IMR-90 (cell line): ENCODE measurements around the gene SLC35F3. TPM values are rescaled to one million over a fixed set of nuclear protein-coding genes. Genes with fewer than 3 reads are reported as not detected.

Experiments
- ATAC-seq: fragments of 200-7000 bp; cut with Tn5 transposase; 2 replicates; pipeline ENCODE4 v1.9.1; 2020; ENCODE audit warnings: low read depth, mild to moderate bottlenecking, moderate library complexity
- BruUV-seq: library from RNA; stranded (reverse); fragments of 400-500 nt; replicated peaks from 2 replicates; lab custom pipeline; 2021; lab: Mats Ljungman, UMichigan
- CTCF ChIA-PET: fragments of 300-600 bp; formaldehyde crosslinking; extraction: SDS; loops from one replicate; lab custom pipeline; 2021; ENCODE audit warnings: antibody characterized with exemption; lab: Yijun Ruan, JAX
- POLR2A ChIA-PET: fragments of 300-600 bp; sonication (Branson Sonifier 250); formaldehyde crosslinking; loops from one replicate; lab custom pipeline; 2022; ENCODE audit warnings: antibody characterized with exemption; ENCODE audit not compliant: unreplicated experiment; lab: Charles Lee
- DNase-seq: peaks from one replicate; pipeline ENCODE4 v3.0.0; 2013
- H2AFZ ChIP-seq: replicated peaks from 2 replicates; pipeline ENCODE3; 2013; ENCODE audit warnings: low read length, mild to moderate bottlenecking; ENCODE audit not compliant: poor library complexity
- H2AK5ac ChIP-seq: 2 replicates; pipeline ENCODE4 v1.6.1; 2013; ENCODE audit warnings: low read depth, low read length, inconsistent platforms
- H2AK9ac ChIP-seq: replicated peaks from 2 replicates; pipeline ENCODE3; 2013; ENCODE audit warnings: mild to moderate bottlenecking, low read depth, low read length, moderate library complexity; ENCODE audit not compliant: poor library complexity
- H2BK120ac ChIP-seq: 2 replicates; pipeline ENCODE4 v1.6.1; 2013; ENCODE audit warnings: low read depth, low read length, inconsistent platforms
- H2BK15ac ChIP-seq: 3 replicates; pipeline ENCODE4 v1.6.1; 2013; ENCODE audit warnings: low read depth, low read length, inconsistent platforms
- H2BK20ac ChIP-seq: 2 replicates; pipeline ENCODE4 v1.6.1; 2013; ENCODE audit warnings: low read depth, mild to moderate bottlenecking, inconsistent platforms, low read length, moderate library complexity
- H2BK5ac ChIP-seq: 2 replicates; pipeline ENCODE4 v1.6.1; 2013; ENCODE audit warnings: mild to moderate bottlenecking, low read depth, low read length, inconsistent platforms; ENCODE audit not compliant: poor library complexity, severe bottlenecking
- H3K14ac ChIP-seq: replicated peaks from 2 replicates; pipeline ENCODE4 v1.6.1; 2013; ENCODE audit warnings: low read depth, low read length, inconsistent platforms
- H3K18ac ChIP-seq: 2 replicates; pipeline ENCODE4 v1.6.1; 2013; ENCODE audit warnings: low read depth, low read length, control low read depth
- H3K23ac ChIP-seq: 2 replicates; pipeline ENCODE4 v1.6.1; 2013; ENCODE audit warnings: low read depth, low read length, inconsistent platforms
- H3K27ac ChIP-seq: 2 replicates; pipeline ENCODE4 v1.5.1; 2013; ENCODE audit warnings: mild to moderate bottlenecking, control low read depth, low read length; ENCODE audit not compliant: insufficient read depth
- H3K27me3 ChIP-seq: 2 replicates; pipeline ENCODE4 v1.6.1; 2013; ENCODE audit warnings: low read length; ENCODE audit not compliant: control insufficient read depth, insufficient read depth
- H3K36me3 ChIP-seq: 2 replicates; pipeline ENCODE4 v1.6.1; 2013; ENCODE audit warnings: low read length, mixed read lengths; ENCODE audit not compliant: control insufficient read depth, insufficient read depth
- H3K4ac ChIP-seq: 2 replicates; pipeline ENCODE4 v1.6.1; 2013; ENCODE audit warnings: low read depth, low read length, inconsistent platforms
- H3K4me1 ChIP-seq: 2 replicates; pipeline ENCODE4 v1.6.1; 2013; ENCODE audit warnings: low read length, mixed read lengths; ENCODE audit not compliant: control insufficient read depth, insufficient read depth
- H3K4me2 ChIP-seq: 2 replicates; pipeline ENCODE4 v1.6.1; 2013; ENCODE audit warnings: low read depth, mild to moderate bottlenecking, control low read depth, low read length, moderate library complexity
- H3K4me3 ChIP-seq: 2 replicates; pipeline ENCODE4 v1.5.1; 2013; ENCODE audit warnings: low read depth, mild to moderate bottlenecking, control low read depth, low read length, moderate library complexity; ENCODE audit not compliant: insufficient read depth
- H3K56ac ChIP-seq: 2 replicates; pipeline ENCODE4 v1.6.1; 2013; ENCODE audit warnings: low read length, inconsistent platforms; ENCODE audit not compliant: insufficient read depth; ENCODE audit errors: extremely low read depth
- H3K79me1 ChIP-seq, 2 experiments: 2 replicates each; pipeline ENCODE4 v1.6.1; 2013; ENCODE audit warnings: low read length in 2 of 2, inconsistent platforms in 1 of 2, low read depth in 1 of 2
- H3K9ac ChIP-seq: 2 replicates; pipeline ENCODE4 v1.6.1; 2013; ENCODE audit warnings: low read depth, low read length, control low read depth
- H3K9me1 ChIP-seq: 2 replicates; pipeline ENCODE4 v1.6.1; 2013; ENCODE audit warnings: low read length, inconsistent platforms; ENCODE audit not compliant: insufficient read depth
- H3K9me3 ChIP-seq: 2 replicates; pipeline ENCODE4 v1.6.1; 2013; ENCODE audit warnings: low read length; ENCODE audit not compliant: control insufficient read depth, insufficient read depth
- H4K20me1 ChIP-seq: 2 replicates; pipeline ENCODE4 v1.6.1; 2013; ENCODE audit warnings: low read length, inconsistent platforms; ENCODE audit not compliant: insufficient read depth
- H4K5ac ChIP-seq: 2 replicates; pipeline ENCODE4 v1.6.1; 2013; ENCODE audit warnings: mild to moderate bottlenecking, low read depth, low read length, control low read depth
- H4K8ac ChIP-seq, 2 experiments: 2 replicates each; pipeline ENCODE4 v1.6.1; 2013; ENCODE audit warnings: low read depth in 2 of 2, low read length in 2 of 2, control low read depth in 1 of 2, inconsistent platforms in 1 of 2
- H4K91ac ChIP-seq: 2 replicates; pipeline ENCODE4 v1.6.1; 2013; ENCODE audit warnings: low read depth, low read length, inconsistent platforms; ENCODE audit not compliant: insufficient read depth
- CHD1 ChIP-seq: IDR thresholded peaks from 2 replicates; pipeline ENCODE4 v1.6.1; 2012; ENCODE audit warnings: low read depth, low read length, improper control_type of control experiment
- dilution Hi-C: fragments of 300-500 bp; cut with HindIII; formaldehyde crosslinking; loops from one replicate; pipeline ENCODE4 v1.14.3; 2018; ENCODE audit warnings: low sequenced_read_pairs; ENCODE audit not compliant: unreplicated experiment
- in situ Hi-C: fragments of 300-500 bp; cut with MboI; formaldehyde crosslinking; loops from 3 replicates; pipeline ENCODE4 v1.14.3; 2019; ENCODE audit warnings: low sequenced_read_pairs, inconsistent platforms, mixed read lengths
- intact Hi-C: fragments of 100-400 bp; cut with micrococcal nuclease; formaldehyde crosslinking; loops from 2 replicates; pipeline ENCODE4 v1.10.0; 2022
- polyA plus RNA-seq, 3 experiments: library from polyadenylated mRNA; depleted of rRNA; stranded (reverse); fragments of >200 nt; gene quantifications; 2 replicates each; pipeline ENCODE4 v1.2.3, GENCODE V29; 2012; ENCODE audit warnings: low replicate concordance in 1 of 3
- total RNA-seq: library from RNA; depleted of rRNA; stranded (reverse); fragments of >200 nt; gene quantifications from 2 replicates; pipeline ENCODE4 v1.2.3, GENCODE V29; 2012

SLC35F3 gene
- total and polyA plus RNA-seq, 2 of the 4 experiments (the other 2 are of a cell fraction) = under 0.01 to 0.17 TPM

GRCh38 chr1:233869680-233870079 is 34.8 kb upstream of the SLC35F3 start:
- Histone ChIP-seq H3K23ac (no peak overlapping the region), H4K91ac (no peak overlapping the region), H3K4ac (no peak overlapping the region), H2BK5ac (no peak overlapping the region), H3K4me2 (no peak overlapping the region), H3K14ac (no peak overlapping the region), H3K27ac (no peak overlapping the region), H3K56ac (no peak overlapping the region), H3K9me1 (no peaks in the 10 kb centered on the region), H2BK15ac (no peak overlapping the region), H3K4me3 (no peak overlapping the region), H2AFZ (no peak overlapping the region), H4K5ac (no peak overlapping the region), H2AK5ac (no peak overlapping the region), H2BK20ac (no peak overlapping the region), H3K9me3 (peaks cover 11% of the 10 kb centered on the region), H2AK9ac (no peak overlapping the region), H3K79me1 (no peaks in the 10 kb centered on the region), H4K8ac (no peak overlapping the region), H3K27me3 (no peaks in the 10 kb centered on the region), H4K20me1 (no peaks in the 10 kb centered on the region), H2BK120ac (no peak overlapping the region), H3K36me3 (no peaks in the 10 kb centered on the region), H3K4me1 (no peaks in the 10 kb centered on the region), H3K18ac (no peak overlapping the region), H3K9ac (no peak overlapping the region)
- no TSS peak for BruUV-seq
- intact Hi-C loops (no loop called here), in situ Hi-C loops (no loop called here), dilution Hi-C loops (no loop called here)
- TF ChIP-seq CHD1 = no peak
- ChIA-PET POLR2A (no interaction called here), CTCF (no interaction called here)
- no peak for ATAC-seq
- DNase-seq = no peak
